Hepatocyte (in vitro differentiated cells): Measurements from ENCODE around the gene SLC44A3.

Experiments used
- EZH2 ChIP-seq: fragments of 200-600 bp; sonication (generic); IDR thresholded peaks from 2 replicates; pipeline ENCODE4 v1.6.1; 2016; ENCODE audit warnings: antibody characterized with exemption, mild to moderate bottlenecking, borderline replicate concordance
- TF ChIP-seq, protein P1 (sequence below): fragments of 200-600 bp; sonication (generic); IDR thresholded peaks from 2 replicates; pipeline ENCODE4 v1.5.1; 2016; ENCODE audit warnings: antibody characterized with exemption, mild to moderate bottlenecking; ENCODE audit not compliant: poor library complexity

DNA sequence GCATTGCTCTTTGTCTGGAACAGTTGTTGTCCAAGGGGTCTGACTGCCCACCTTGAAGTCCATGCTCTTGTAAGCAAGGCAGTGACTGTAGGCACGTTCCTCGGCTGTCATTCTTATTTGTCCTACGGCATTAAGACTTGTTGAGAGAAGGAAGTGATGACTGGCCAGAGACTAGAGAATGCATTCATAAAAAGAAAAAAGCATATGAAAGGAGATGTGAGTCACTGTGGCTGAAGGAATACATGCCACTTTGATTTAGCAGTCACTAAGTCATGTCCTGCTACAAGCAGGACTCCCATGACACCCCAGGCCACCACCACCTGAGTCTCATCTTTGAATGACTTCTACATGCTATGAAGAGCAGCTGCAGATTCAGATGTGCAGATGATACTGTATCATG is 56.2 kb downstream of the SLC44A3 start:
- TF ChIP-seq, protein P1, sequence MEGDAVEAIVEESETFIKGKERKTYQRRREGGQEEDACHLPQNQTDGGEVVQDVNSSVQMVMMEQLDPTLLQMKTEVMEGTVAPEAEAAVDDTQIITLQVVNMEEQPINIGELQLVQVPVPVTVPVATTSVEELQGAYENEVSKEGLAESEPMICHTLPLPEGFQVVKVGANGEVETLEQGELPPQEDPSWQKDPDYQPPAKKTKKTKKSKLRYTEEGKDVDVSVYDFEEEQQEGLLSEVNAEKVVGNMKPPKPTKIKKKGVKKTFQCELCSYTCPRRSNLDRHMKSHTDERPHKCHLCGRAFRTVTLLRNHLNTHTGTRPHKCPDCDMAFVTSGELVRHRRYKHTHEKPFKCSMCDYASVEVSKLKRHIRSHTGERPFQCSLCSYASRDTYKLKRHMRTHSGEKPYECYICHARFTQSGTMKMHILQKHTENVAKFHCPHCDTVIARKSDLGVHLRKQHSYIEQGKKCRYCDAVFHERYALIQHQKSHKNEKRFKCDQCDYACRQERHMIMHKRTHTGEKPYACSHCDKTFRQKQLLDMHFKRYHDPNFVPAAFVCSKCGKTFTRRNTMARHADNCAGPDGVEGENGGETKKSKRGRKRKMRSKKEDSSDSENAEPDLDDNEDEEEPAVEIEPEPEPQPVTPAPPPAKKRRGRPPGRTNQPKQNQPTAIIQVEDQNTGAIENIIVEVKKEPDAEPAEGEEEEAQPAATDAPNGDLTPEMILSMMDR, result no peak
- no peak for TF ChIP-seq EZH2
